Mesothelial cell of epicardium (in vitro differentiated cells): ENCODE data around the gene SLC24A3. TPM values are rescaled to one million over a fixed set of nuclear protein-coding genes. Genes with fewer than 3 reads are reported as not detected.

Experiments
- DNase-seq, 2 experiments: peaks; one replicate each; pipeline ENCODE4 v3.0.0; 2021; ENCODE audit warnings: low spot score in 2 of 2; ENCODE audit not compliant: unreplicated experiment in 2 of 2
- H3K27ac Mint-ChIP-seq: 2 replicates; pipeline ENCODE4 v1.8.0; 2021; ENCODE audit warnings: mixed read lengths
- H3K27me3 Mint-ChIP-seq: 2 replicates; pipeline ENCODE4 v1.8.0; 2021; ENCODE audit warnings: low read depth, mixed read lengths
- H3K36me3 Mint-ChIP-seq: 2 replicates; pipeline ENCODE4 v1.8.0; 2021; ENCODE audit warnings: mixed read lengths
- H3K4me1 Mint-ChIP-seq: 2 replicates; pipeline ENCODE4 v1.8.0; 2021; ENCODE audit warnings: mixed read lengths
- H3K4me3 Mint-ChIP-seq: 2 replicates; pipeline ENCODE4 v1.8.0; 2021; ENCODE audit warnings: mild to moderate bottlenecking, moderate library complexity, mixed read lengths
- H3K9me3 Mint-ChIP-seq: 2 replicates; pipeline ENCODE4 v1.8.0; 2021; ENCODE audit warnings: mixed read lengths
- CTCF ChIP-seq: fragments of 200-600 bp; sonication (generic); IDR thresholded peaks from one replicate; pipeline ENCODE4 v1.5.0; 2021; ENCODE audit warnings: antibody characterized with exemption; ENCODE audit not compliant: unreplicated experiment
- total RNA-seq: library from RNA; stranded (reverse); gene quantifications from 3 replicates; pipeline ENCODE4 v1.2.1, GENCODE V29; 2021

The SLC24A3 gene
- total RNA-seq, 1 donor from 2014 or later: 3.2 TPM

- DNase-seq: no peak
- peaks cover 20% of the 10 kb centered on the region for H3K27me3 Mint-ChIP-seq
- no peak overlapping the region for H3K27ac Mint-ChIP-seq
- H3K36me3 Mint-ChIP-seq: no peaks in the 10 kb centered on the region
- H3K9me3 Mint-ChIP-seq: no peaks in the 10 kb centered on the region
- no peak for TF ChIP-seq CTCF
- H3K4me3 Mint-ChIP-seq: no peak overlapping the region
- peaks cover 16% of the 10 kb centered on the region for H3K4me1 Mint-ChIP-seq
Measured at GRCh38 chr20:19274001-19274400, 61.6 kb downstream of the SLC24A3 start.

GRCh38 chr20:19274412-19275015 lies 62.1 kb downstream of the SLC24A3 start:
- no peaks in the 10 kb centered on the region for H3K9me3 Mint-ChIP-seq
- peaks cover 22% of the 10 kb centered on the region for H3K27me3 Mint-ChIP-seq
- H3K27ac Mint-ChIP-seq: no peak overlapping the region
- no peak for DNase-seq
- TF ChIP-seq CTCF: no peak
- peaks cover 16% of the 10 kb centered on the region for H3K4me1 Mint-ChIP-seq
- H3K4me3 Mint-ChIP-seq: no peak overlapping the region
- no peaks in the 10 kb centered on the region for H3K36me3 Mint-ChIP-seq

GRCh38 chr20:19275038-19275629 lies 62.7 kb downstream of the SLC24A3 start:
- DNase-seq: no peak
- Mint-ChIP-seq H3K9me3 (no peaks in the 10 kb centered on the region), H3K4me3 (no peak overlapping the region), H3K36me3 (no peaks in the 10 kb centered on the region), H3K4me1 (peaks cover 16% of the 10 kb centered on the region), H3K27me3 (peaks cover 22% of the 10 kb centered on the region), H3K27ac (peak overlapping the region; percentile 79)
- TF ChIP-seq CTCF: no peak

GRCh38 chr20:19275630-19276071 lies 63.2 kb downstream of the SLC24A3 start:
- DNase-seq: peak in 1 of 2 experiments; percentile 53
- no peak overlapping the region for H3K4me3 Mint-ChIP-seq
- peak overlapping the region; percentile 79 for H3K27ac Mint-ChIP-seq
- H3K9me3 Mint-ChIP-seq: no peaks in the 10 kb centered on the region
- peaks cover 25% of the 10 kb centered on the region for H3K27me3 Mint-ChIP-seq
- peaks cover 16% of the 10 kb centered on the region for H3K4me1 Mint-ChIP-seq
- no peaks in the 10 kb centered on the region for H3K36me3 Mint-ChIP-seq
- TF ChIP-seq CTCF: no peak

GRCh38 chr20:19277381-19277780 lies 64.9 kb downstream of the SLC24A3 start:
- Mint-ChIP-seq H3K4me1 (peaks cover 16% of the 10 kb centered on the region), H3K27me3 (peaks cover 27% of the 10 kb centered on the region), H3K36me3 (no peaks in the 10 kb centered on the region), H3K9me3 (no peaks in the 10 kb centered on the region), H3K4me3 (no peak overlapping the region), H3K27ac (no peak overlapping the region)
- no peak for DNase-seq
- TF ChIP-seq CTCF: no peak
